HCT116 (cell line): ENCODE measurements around the gene NEO1. TPM values are rescaled to one million over a fixed set of nuclear protein-coding genes. Genes with fewer than 3 reads are reported as not detected.

ENCODE experiments used
- ATAC-seq: fragments of 200-7000 bp; cut with Tn5 transposase; 2 replicates; pipeline ENCODE4 v1.9.1; 2020; ENCODE audit warnings: mild to moderate bottlenecking, moderate library complexity
- BruUV-seq: library from RNA; stranded (reverse); fragments of 400-500 nt; replicated peaks from 2 replicates; lab custom pipeline; 2021; lab: Mats Ljungman, UMichigan
- CTCF ChIA-PET: fragments of 300-600 bp; sonication (Branson Sonifier 250); formaldehyde crosslinking; loops from one replicate; lab custom pipeline; 2021; ENCODE audit warnings: antibody characterized with exemption; lab: Charles Lee
- POLR2A ChIA-PET: fragments of 300-600, 350-600 bp; sonication (Branson Sonifier 250); formaldehyde crosslinking; loops from one replicate; lab custom pipeline; 2021; ENCODE audit warnings: antibody characterized with exemption; lab: Charles Lee
- RAD21 ChIA-PET, 2 experiments: fragments of 300-600 bp; sonication (Branson Sonifier 250); formaldehyde crosslinking; loops; one replicate each; lab custom pipeline; 2023; ENCODE audit warnings: low total read pairs in 2 of 2; ENCODE audit not compliant: uncharacterized antibody in 2 of 2, unreplicated experiment in 2 of 2, low non-redundant PET in 1 of 2; lab: Charles Lee
- DNase-seq: peaks from one replicate; pipeline ENCODE4 v3.0.0-alpha.2; 2010; ENCODE audit warnings: low read depth, low spot score
- H2AFZ ChIP-seq: fragments of 200-600 bp; shearing (Covaris generic), sonication (generic); 2 replicates; pipeline ENCODE4 v1.6.1; 2017; ENCODE audit warnings: low read depth, mixed run types, mixed read lengths, antibody characterized with exemption, low read length; ENCODE audit not compliant: poor library complexity, severe bottlenecking
- H3K27ac ChIP-seq: 2 replicates; pipeline ENCODE4 v1.5.1; 2012; ENCODE audit warnings: low read depth, low read length
- H3K27me3 ChIP-seq: fragments of 200-600 bp; sonication (generic); 2 replicates; pipeline ENCODE4 v1.6.1; 2016; ENCODE audit warnings: mixed run types, low read length, mixed read lengths; ENCODE audit not compliant: insufficient read depth
- H3K36me3 ChIP-seq, 2 experiments: fragments of 200-500 bp in 1 of 2; fragments of 200-600 bp in 1 of 2; sonication (Bioruptor generic) in 1 of 2; sonication (generic) in 1 of 2; 2 replicates each; pipeline versions ENCODE4 v1.5.1 to v1.6.1; 2014 to 2016; ENCODE audit warnings: low read length in 2 of 2, inconsistent platforms in 1 of 2, mixed read lengths in 1 of 2, mixed run types in 1 of 2; ENCODE audit not compliant: insufficient read depth in 2 of 2, control insufficient read depth in 1 of 2
- H3K4me1 ChIP-seq, 2 experiments: fragments of 200-600 bp in 1 of 2; sonication (generic) in 1 of 2; 2 replicates each; pipeline versions ENCODE4 v1.5.1 to v1.6.1; 2012 to 2017; ENCODE audit warnings: low read length in 2 of 2, inconsistent platforms in 1 of 2, mild to moderate bottlenecking in 1 of 2, mixed read lengths in 1 of 2, mixed run types in 1 of 2, moderate library complexity in 1 of 2; ENCODE audit not compliant: insufficient read depth in 2 of 2, control insufficient read depth in 1 of 2
- H3K4me2 ChIP-seq: fragments of 200-600 bp; sonication (generic); 2 replicates; pipeline ENCODE4 v1.6.1; 2017; ENCODE audit warnings: mixed run types, low read length, mixed read lengths
- H3K4me3 ChIP-seq, 2 experiments: fragments of 200-600 bp in 1 of 2; sonication (generic) in 1 of 2; replicated peaks in 1 of 2; 2 replicates each; pipeline ENCODE4 v1.5.1; 2011 to 2016; ENCODE audit warnings: low read length in 2 of 2, control low read depth in 1 of 2, low read depth in 1 of 2, mild to moderate bottlenecking in 1 of 2, mixed read lengths in 1 of 2, mixed run types in 1 of 2
- H3K79me2 ChIP-seq: fragments of 200-600 bp; sonication (generic); 2 replicates; pipeline ENCODE4 v1.6.1; 2017; ENCODE audit warnings: mild to moderate bottlenecking, mixed run types, low read length, moderate library complexity, mixed read lengths; ENCODE audit not compliant: insufficient read depth
- H3K9ac ChIP-seq: fragments of 200-600 bp; sonication (generic); 2 replicates; pipeline ENCODE4 v1.6.1; 2016; ENCODE audit warnings: low read length, mixed read lengths
- H3K9me2 ChIP-seq: fragments of 200-600 bp; sonication (generic), shearing (Covaris generic); 2 replicates; pipeline ENCODE4 v1.6.1; 2017; ENCODE audit warnings: mixed run types, mild to moderate bottlenecking, moderate library complexity; ENCODE audit not compliant: insufficient read depth
- H3K9me3 ChIP-seq, 2 experiments: fragments of 200-500 bp in 1 of 2; fragments of 200-600 bp in 1 of 2; sonication (Bioruptor generic) in 1 of 2; sonication (generic) in 1 of 2; 2 replicates each; pipeline ENCODE4 v1.6.1; 2014 to 2017; ENCODE audit warnings: low read length in 2 of 2, mixed read lengths in 2 of 2, inconsistent platforms in 1 of 2, low read depth in 1 of 2, mild to moderate bottlenecking in 1 of 2, mixed run types in 1 of 2, moderate library complexity in 1 of 2; ENCODE audit not compliant: control insufficient read depth in 1 of 2, insufficient read depth in 1 of 2
- H4K20me1 ChIP-seq: fragments of 200-600 bp; sonication (generic), shearing (Covaris generic); 2 replicates; pipeline ENCODE4 v1.6.1; 2017; ENCODE audit warnings: mixed run types, mild to moderate bottlenecking, moderate library complexity; ENCODE audit not compliant: insufficient read depth
- CBX3 ChIP-seq: IDR thresholded peaks from 2 replicates; pipeline ENCODE4 v1.6.1; 2012; ENCODE audit warnings: low read depth
- CEBPB ChIP-seq: IDR thresholded peaks from 2 replicates; pipeline ENCODE4 v1.6.1; 2012; ENCODE audit warnings: low read depth
- EGR1 ChIP-seq: IDR thresholded peaks from 2 replicates; pipeline ENCODE4 v1.6.1; 2012; ENCODE audit warnings: low read depth
- EZH2 ChIP-seq: fragments of 200-600 bp; sonication (generic); IDR thresholded peaks from 2 replicates; pipeline ENCODE4 v1.6.1; 2017; ENCODE audit warnings: antibody characterized with exemption, mixed run types
- POLR2AphosphoS5 ChIP-seq: IDR thresholded peaks from 2 replicates; pipeline ENCODE4 v1.6.1; 2011; ENCODE audit warnings: mild to moderate bottlenecking, low read depth, low read length, moderate library complexity
- RAD21 ChIP-seq: IDR thresholded peaks from 2 replicates; pipeline ENCODE4 v1.6.1; 2012; ENCODE audit warnings: low read depth, mild to moderate bottlenecking
- ZFX ChIP-seq: fragments of 450-650 bp; IDR thresholded peaks from 2 replicates; pipeline ENCODE4 v1.6.1; 2017
- ZNF274 ChIP-seq: fragments of 200-500 bp; sonication (Bioruptor generic); IDR thresholded peaks from 2 replicates; pipeline ENCODE4 v1.6.1; 2014; ENCODE audit warnings: mild to moderate bottlenecking, low read depth, low read length, inconsistent platforms
- intact Hi-C: fragments of 100-400 bp; cut with micrococcal nuclease; formaldehyde crosslinking; loops from 2 replicates; pipeline ENCODE4 v1.10.0; 2022
- total RNA-seq: library from RNA; stranded (reverse); gene quantifications from one replicate; pipeline ENCODE4 v1.2.1, GENCODE V29; 2021; ENCODE audit not compliant: unreplicated experiment
- TF ChIP-seq, protein P1 (sequence below): IDR thresholded peaks from 2 replicates; pipeline ENCODE4 v1.6.1; 2012
- TF ChIP-seq, protein P2 (sequence below): IDR thresholded peaks from 2 replicates; pipeline ENCODE4 v1.6.1; 2011; ENCODE audit warnings: mild to moderate bottlenecking, low read length, moderate library complexity; ENCODE audit not compliant: insufficient replicate concordance; ENCODE audit errors: extremely low read depth

NEO1 gene
- total RNA-seq, 1 experiment from 2014 or later = 30.0 TPM

DNA sequence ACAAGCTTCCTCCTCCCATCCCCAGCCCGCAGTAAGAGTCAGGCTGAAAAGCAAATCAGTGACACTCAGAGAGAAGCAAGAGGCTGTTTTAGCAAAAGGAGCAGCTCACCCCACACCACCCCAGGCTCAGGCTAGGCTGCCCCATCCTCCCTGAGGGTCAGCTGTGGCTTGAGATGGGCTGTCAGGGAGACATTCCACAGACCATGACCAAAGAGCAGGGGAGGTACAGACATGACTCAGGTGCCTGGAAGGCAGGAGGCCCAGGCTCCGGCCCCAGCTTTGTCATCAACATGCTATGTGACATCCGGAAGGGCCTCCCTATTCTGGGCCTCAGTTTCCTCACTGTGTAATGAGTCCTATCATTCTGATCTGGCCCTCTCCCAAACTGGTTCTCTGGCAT lies 291.8 kb downstream of the NEO1 start:
- ChIA-PET CTCF (no interaction called here), POLR2A (no interaction called here), RAD21 (no interaction called here)
- Histone ChIP-seq H3K27ac (no peak overlapping the region), H3K9ac (no peak overlapping the region), H3K36me3 (no peaks in the 10 kb centered on the region), H4K20me1 (no peaks in the 10 kb centered on the region), H3K79me2 (no peaks in the 10 kb centered on the region), H3K4me2 (no peak overlapping the region), H3K4me1 (peaks cover 0 to 10% of the 10 kb centered on the region in 2 experiments; a peak in 1 of 4 replicates), H2AFZ (no peak overlapping the region), H3K9me2 (no peaks in the 10 kb centered on the region), H3K4me3 (no peak overlapping the region), H3K27me3 (peaks cover 13% of the 10 kb centered on the region; the same call in 1 of the 2 replicates), H3K9me3 (no peaks in the 10 kb centered on the region)
- intact Hi-C loops = no loop called here
- TF ChIP-seq POLR2AphosphoS5 (no peak), RAD21 (no peak), CEBPB (no peak), CBX3 (no peak)
- no TSS peak for BruUV-seq
- DNase-seq (no peak), ATAC-seq (no peak)

DNA sequence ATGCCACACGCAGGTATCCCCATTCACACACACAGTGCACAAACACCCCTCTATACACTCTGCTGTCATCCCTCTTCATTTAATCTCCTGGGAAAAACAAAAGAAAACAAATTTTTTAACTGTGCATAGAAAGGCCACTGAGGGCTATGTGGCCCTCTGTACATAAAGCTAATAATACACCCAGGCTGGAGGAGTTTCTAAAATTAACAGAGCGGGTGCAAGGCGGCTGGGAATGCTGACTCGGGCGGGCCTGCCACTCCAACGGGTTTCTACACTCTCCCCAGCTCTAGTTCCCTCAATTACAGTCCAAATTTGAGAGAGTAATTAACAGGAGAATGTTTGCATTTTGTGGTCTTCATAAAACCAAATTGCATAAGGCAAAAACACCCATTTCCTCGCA lies 293.4 kb downstream of the NEO1 start:
- RAD21 ChIA-PET = no interaction called here
- TF ChIP-seq EGR1 = no peak
- TF ChIP-seq EZH2 = no peak
- TF ChIP-seq ZNF274 = no peak
- TF ChIP-seq, protein P1, sequence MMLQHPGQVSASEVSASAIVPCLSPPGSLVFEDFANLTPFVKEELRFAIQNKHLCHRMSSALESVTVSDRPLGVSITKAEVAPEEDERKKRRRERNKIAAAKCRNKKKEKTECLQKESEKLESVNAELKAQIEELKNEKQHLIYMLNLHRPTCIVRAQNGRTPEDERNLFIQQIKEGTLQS = no peak
- TF ChIP-seq ZFX = no peak
- TF ChIP-seq, protein P2, sequence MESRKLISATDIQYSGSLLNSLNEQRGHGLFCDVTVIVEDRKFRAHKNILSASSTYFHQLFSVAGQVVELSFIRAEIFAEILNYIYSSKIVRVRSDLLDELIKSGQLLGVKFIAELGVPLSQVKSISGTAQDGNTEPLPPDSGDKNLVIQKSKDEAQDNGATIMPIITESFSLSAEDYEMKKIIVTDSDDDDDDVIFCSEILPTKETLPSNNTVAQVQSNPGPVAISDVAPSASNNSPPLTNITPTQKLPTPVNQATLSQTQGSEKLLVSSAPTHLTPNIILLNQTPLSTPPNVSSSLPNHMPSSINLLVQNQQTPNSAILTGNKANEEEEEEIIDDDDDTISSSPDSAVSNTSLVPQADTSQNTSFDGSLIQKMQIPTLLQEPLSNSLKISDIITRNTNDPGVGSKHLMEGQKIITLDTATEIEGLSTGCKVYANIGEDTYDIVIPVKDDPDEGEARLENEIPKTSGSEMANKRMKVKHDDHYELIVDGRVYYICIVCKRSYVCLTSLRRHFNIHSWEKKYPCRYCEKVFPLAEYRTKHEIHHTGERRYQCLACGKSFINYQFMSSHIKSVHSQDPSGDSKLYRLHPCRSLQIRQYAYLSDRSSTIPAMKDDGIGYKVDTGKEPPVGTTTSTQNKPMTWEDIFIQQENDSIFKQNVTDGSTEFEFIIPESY = no peak
- Histone ChIP-seq H3K9me3 (no peaks in the 10 kb centered on the region), H3K27me3 (peaks cover 27% of the 10 kb centered on the region; the same call in 1 of the 2 replicates), H3K36me3 (no peaks in the 10 kb centered on the region), H3K9me2 (no peaks in the 10 kb centered on the region), H3K4me2 (no peak overlapping the region), H3K27ac (no peak overlapping the region), H4K20me1 (no peaks in the 10 kb centered on the region), H3K4me3 (no peak overlapping the region), H3K9ac (no peak overlapping the region), H3K79me2 (no peaks in the 10 kb centered on the region), H3K4me1 (peaks cover 0 to 10% of the 10 kb centered on the region in 2 experiments; a peak in 1 of 4 replicates), H2AFZ (no peak overlapping the region)
- BruUV-seq = no TSS peak
- CTCF ChIA-PET = no interaction called here
- intact Hi-C loops = no loop called here
- ATAC-seq = no peak
- no peak for DNase-seq
- POLR2A ChIA-PET = no interaction called here
